ENCODE results near the gene LRRD1. TPM values are rescaled to one million over a fixed set of nuclear protein-coding genes. Genes with fewer than 3 reads are reported as not detected.

The LRRD1 gene
- total and polyA plus RNA-seq, 2 of the 13 experiments (the other 11 are each of a cell fraction or from before 2014, with no cell fraction given) = 0.03 TPM; not detected in 1

- TF ChIP-seq EHMT2 (IDR thresholded peaks at IDR 0.05; ENCODE audit: borderline replicate concordance, low read depth, low read length) (no peak), ZNF337 (CRISPR knock-in tag; IDR thresholded peaks at IDR 0.05; ENCODE audit: borderline replicate concordance, low read depth) (peak; percentile 95), ZNF562 (CRISPR knock-in tag; IDR thresholded peaks at IDR 0.05; ENCODE audit: borderline replicate concordance) (0 out of 2 replicates have a peak, but pooled peaks have one; percentile 36), SKI (IDR thresholded peaks at IDR 0.05; ENCODE audit: partially characterized antibody) (no peak), ZNF274 (CRISPR knock-in tag; IDR thresholded peaks at IDR 0.05) (peak; percentile 80; the same call in 1 of the 2 replicates), MATR3 (CRISPR knock-in tag; IDR thresholded peaks at IDR 0.05) (no peak), AHR (CRISPR knock-in tag; IDR thresholded peaks at IDR 0.05) (peak; percentile 90; the same call in 1 of the 2 replicates), MAZ (IDR thresholded peaks at IDR 0.05; ENCODE audit: borderline replicate concordance, low read depth, low read length) (peak; percentile 16; the same call in 1 of the 2 replicates), MAZ (CRISPR knock-in tag; IDR thresholded peaks at IDR 0.05; ENCODE audit: low read depth) (peak; percentile 83), ZNF569 (CRISPR knock-in tag; IDR thresholded peaks at IDR 0.05; ENCODE audit: borderline replicate concordance) (peak; percentile 76; the same call in 1 of the 2 replicates), ZNF709 (CRISPR knock-in tag; IDR thresholded peaks at IDR 0.05) (peak; percentile 62; the same call in 1 of the 2 replicates), NKX3-1 (CRISPR knock-in tag; IDR thresholded peaks at IDR 0.05) (peak; percentile 87), MIER2 (CRISPR knock-in tag; IDR thresholded peaks at IDR 0.05) (no peak), ATF7-NPFF (CRISPR knock-in tag; IDR thresholded peaks at IDR 0.05; ENCODE audit: low read depth) (peak; percentile 60), ZNF879 (CRISPR knock-in tag; IDR thresholded peaks at IDR 0.05) (no peak; the same call in 1 of the 2 replicates), ZFX (CRISPR knock-in tag; IDR thresholded peaks at IDR 0.05; ENCODE audit: low read depth) (peak; percentile 92), ERF (CRISPR knock-in tag; IDR thresholded peaks at IDR 0.05) (peak; percentile 72; the same call in 1 of the 2 replicates), CCAR2 (optimal IDR thresholded peaks at IDR 0.05; ENCODE audit: low read depth, low read length) (no peak)
- TF ChIP-seq, protein P1, sequence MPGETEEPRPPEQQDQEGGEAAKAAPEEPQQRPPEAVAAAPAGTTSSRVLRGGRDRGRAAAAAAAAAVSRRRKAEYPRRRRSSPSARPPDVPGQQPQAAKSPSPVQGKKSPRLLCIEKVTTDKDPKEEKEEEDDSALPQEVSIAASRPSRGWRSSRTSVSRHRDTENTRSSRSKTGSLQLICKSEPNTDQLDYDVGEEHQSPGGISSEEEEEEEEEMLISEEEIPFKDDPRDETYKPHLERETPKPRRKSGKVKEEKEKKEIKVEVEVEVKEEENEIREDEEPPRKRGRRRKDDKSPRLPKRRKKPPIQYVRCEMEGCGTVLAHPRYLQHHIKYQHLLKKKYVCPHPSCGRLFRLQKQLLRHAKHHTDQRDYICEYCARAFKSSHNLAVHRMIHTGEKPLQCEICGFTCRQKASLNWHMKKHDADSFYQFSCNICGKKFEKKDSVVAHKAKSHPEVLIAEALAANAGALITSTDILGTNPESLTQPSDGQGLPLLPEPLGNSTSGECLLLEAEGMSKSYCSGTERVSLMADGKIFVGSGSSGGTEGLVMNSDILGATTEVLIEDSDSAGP (CRISPR knock-in tag; IDR thresholded peaks at IDR 0.05; ENCODE audit: borderline replicate concordance) = peak; percentile 92
- TF ChIP-seq, protein P2, sequence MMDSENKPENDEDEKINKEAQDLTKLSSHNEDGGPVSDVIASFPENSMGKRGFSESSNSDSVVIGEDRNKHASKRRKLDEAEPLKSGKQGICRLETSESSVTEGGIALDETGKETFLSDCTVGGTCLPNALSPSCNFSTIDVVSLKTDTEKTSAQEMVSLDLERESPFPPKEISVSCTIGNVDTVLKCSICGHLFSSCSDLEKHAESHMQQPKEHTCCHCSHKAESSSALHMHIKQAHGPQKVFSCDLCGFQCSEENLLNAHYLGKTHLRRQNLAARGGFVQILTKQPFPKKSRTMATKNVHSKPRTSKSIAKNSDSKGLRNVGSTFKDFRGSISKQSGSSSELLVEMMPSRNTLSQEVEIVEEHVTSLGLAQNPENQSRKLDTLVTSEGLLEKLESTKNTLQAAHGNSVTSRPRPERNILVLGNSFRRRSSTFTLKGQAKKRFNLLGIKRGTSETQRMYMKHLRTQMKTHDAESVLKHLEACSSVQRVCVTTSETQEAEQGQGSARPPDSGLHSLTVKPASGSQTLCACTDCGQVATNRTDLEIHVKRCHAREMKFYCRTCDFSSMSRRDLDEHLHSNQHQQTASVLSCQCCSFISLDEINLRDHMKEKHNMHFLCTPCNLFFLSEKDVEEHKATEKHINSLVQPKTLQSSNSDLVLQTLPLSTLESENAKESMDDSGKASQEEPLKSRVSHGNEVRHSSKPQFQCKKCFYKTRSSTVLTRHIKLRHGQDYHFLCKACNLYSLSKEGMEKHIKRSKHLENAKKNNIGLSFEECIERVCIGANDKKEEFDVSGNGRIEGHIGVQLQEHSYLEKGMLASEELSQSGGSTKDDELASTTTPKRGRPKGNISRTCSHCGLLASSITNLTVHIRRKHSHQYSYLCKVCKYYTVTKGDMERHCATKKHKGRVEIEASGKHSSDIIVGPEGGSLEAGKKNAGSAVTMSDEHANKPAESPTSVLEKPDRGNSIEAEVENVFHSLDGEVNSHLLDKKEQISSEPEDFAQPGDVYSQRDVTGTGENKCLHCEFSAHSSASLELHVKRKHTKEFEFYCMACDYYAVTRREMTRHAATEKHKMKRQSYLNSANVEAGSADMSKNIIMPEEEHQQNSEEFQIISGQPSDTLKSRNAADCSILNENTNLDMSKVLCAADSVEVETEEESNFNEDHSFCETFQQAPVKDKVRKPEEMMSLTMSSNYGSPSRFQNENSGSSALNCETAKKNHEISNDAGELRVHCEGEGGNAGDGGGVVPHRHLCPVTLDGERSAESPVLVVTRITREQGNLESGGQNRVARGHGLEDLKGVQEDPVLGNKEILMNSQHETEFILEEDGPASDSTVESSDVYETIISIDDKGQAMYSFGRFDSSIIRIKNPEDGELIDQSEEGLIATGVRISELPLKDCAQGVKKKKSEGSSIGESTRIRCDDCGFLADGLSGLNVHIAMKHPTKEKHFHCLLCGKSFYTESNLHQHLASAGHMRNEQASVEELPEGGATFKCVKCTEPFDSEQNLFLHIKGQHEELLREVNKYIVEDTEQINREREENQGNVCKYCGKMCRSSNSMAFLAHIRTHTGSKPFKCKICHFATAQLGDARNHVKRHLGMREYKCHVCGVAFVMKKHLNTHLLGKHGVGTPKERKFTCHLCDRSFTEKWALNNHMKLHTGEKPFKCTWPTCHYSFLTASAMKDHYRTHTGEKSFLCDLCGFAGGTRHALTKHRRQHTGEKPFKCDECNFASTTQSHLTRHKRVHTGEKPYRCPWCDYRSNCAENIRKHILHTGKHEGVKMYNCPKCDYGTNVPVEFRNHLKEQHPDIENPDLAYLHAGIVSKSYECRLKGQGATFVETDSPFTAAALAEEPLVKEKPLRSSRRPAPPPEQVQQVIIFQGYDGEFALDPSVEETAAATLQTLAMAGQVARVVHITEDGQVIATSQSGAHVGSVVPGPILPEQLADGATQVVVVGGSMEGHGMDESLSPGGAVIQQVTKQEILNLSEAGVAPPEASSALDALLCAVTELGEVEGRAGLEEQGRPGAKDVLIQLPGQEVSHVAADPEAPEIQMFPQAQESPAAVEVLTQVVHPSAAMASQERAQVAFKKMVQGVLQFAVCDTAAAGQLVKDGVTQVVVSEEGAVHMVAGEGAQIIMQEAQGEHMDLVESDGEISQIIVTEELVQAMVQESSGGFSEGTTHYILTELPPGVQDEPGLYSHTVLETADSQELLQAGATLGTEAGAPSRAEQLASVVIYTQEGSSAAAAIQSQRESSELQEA (CRISPR knock-in tag; IDR thresholded peaks at IDR 0.05; ENCODE audit: not compliant biosample characterization) = peak; percentile 6
These were observed 44.5 kb downstream of the LRRD1 start, which contains the start of gene CYP51A1 (continued) for GRCh38 chr7:92134271-92135051.

Measured in HepG2 (cell line).